CD4-positive, alpha-beta T cell treated with Interleukin-17A for 1 hour (primary cell): ENCODE data around the gene NKAPL.

ENCODE experiments used
- DNase-seq: peaks from one replicate; pipeline ENCODE4 v3.0.0-alpha.2; 2020

Gene NKAPL

GRCh38 chr6:28245206-28245941 is 13.7 kb upstream of the NKAPL start:
- no peak for DNase-seq

- no peak for DNase-seq
These were observed 10.2 kb upstream of the NKAPL start for GRCh38 chr6:28248916-28249315.

GRCh38 chr6:28250747-28251146 is 8.3 kb upstream of the NKAPL start:
- no peak for DNase-seq

DNA sequence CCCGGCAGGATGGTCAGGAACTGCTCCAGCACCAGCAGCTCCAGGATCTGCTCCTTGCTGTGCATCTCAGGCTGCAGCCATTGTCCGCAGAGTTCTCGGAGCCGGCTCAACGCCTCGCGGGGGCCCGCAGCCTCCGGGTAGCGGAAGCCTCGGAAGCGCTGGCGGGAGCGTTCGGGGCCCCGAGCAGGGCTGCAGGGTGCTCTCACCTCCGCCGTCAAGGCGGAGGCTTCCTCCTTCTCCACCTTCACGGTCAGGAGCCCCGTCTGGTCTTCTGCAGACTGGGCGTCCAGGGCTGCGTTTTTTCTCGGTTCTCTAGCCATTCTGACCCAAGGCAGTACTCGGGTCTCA is 7.5 kb upstream of the NKAPL start:
- no peak for DNase-seq

GRCh38 chr6:28252009-28252975 is 6.8 kb upstream of the NKAPL start, which contains the start of gene ZKSCAN4:
TSS of gene ZKSCAN4 (minus strand) at chr6:28252269. CDS start at chr6:28251980, 289 bp downstream.
- peak; percentile 90 for DNase-seq

GRCh38 chr6:28254121-28254519 is 5.0 kb upstream of the NKAPL start:
- DNase-seq, result no peak

- DNase-seq, result no peak
These were observed 2.1 kb upstream of the NKAPL start for GRCh38 chr6:28257042-28257441.

GRCh38 chr6:28263922-28264321 is 4.8 kb downstream of the NKAPL start:
- DNase-seq, result no peak

DNA sequence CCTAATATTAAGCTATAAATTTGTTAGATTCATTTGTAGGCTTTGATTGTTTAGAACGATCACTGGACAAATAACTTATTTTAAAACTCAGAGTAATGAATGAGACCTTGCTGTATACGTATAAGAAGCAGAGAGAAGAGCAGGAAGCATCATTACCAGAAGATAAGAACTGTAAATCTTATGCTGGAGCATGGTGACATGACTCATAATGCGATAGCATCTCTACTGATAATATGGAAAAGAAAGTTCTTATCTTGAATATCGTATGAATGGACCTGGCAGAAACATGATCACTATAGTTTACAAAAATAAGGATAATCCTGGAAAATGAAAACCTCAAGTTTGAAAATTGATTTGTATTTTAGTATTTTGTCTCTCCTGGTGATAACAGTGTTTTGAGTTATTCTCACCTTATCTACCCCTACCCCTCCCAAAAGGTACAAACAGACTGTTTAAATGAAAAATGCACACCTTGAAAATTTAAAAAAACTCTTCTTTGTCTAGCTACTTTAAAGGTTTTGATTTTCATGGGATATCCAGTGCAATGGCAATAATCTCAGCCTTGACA is 5.8 kb downstream of the NKAPL start:
- no peak for DNase-seq

DNA sequence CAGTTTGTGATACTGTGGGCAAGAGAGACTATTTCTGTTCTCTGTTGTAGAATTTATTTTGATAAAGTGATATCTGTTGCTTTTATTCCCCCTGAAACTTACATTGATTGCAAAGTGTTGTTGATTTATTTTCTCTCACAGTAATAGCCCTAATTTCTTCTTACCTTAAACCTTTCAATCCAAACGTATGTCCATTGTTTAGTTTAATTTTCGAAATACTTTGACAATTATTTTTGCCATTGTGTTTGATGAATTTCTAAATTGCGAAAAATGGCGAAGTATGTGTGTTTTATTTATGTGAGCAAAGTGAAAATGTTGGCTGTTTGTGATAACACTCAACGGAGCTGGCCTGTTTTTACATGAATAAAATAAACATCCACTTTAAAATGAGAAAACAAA is 7.5 kb downstream of the NKAPL start:
- no peak for DNase-seq

DNA sequence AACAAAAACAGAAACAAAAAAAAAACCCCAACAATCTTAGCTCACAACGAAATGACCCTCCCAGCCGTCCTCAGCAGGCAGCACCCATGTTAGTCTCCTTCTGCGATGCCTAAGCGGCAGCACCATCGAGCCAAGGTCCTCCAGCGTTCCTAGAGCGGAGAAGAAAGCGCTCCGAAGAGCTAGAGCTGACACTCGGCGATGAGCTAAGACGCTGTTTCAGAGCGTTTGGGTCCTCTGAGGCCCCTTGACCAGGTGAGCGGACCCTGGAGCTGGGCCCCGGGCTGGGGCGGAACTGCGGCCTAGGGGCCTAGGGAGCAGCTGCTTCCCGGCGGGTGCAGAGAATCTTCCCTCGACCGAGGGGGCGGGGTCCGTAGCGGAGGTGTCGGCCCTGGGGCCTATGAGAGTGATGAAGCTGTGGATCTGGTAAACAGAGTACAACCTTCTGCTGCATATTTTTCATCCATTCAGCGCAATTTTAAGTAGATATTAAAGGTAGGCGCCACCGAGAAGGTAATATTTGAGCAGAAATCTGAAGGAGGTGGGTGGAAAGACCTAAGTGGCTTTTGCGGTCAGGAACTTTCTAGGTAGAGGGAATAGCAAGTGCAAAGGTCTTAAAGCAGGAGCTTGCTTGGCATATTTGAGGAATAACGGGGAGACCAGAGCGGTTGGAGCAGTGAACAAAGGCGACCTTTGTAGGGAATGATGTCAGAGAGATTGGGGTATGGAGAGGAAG is 8.0 kb downstream of the NKAPL start, which contains the start of gene ZSCAN26:
TSS of gene ZSCAN26 (plus strand) at position 182 of the 733 bp plus-strand sequence. CDS start 4,777 bp downstream, outside the sequence.
- peak; percentile 92 for DNase-seq

- DNase-seq, result no peak
These were observed 8.6 kb downstream of the NKAPL start for GRCh38 chr6:28267695-28268059.

- DNase-seq, result no peak
These were observed 10.4 kb downstream of the NKAPL start for GRCh38 chr6:28269492-28269891.

- DNase-seq, result no peak
These were observed 15.8 kb downstream of the NKAPL start for GRCh38 chr6:28274888-28275287.

- no peak for DNase-seq
These were observed 18.6 kb downstream of the NKAPL start for GRCh38 chr6:28277746-28278145.

GRCh38 chr6:28280595-28281287 is 21.6 kb downstream of the NKAPL start:
- DNase-seq, result no peak

DNA sequence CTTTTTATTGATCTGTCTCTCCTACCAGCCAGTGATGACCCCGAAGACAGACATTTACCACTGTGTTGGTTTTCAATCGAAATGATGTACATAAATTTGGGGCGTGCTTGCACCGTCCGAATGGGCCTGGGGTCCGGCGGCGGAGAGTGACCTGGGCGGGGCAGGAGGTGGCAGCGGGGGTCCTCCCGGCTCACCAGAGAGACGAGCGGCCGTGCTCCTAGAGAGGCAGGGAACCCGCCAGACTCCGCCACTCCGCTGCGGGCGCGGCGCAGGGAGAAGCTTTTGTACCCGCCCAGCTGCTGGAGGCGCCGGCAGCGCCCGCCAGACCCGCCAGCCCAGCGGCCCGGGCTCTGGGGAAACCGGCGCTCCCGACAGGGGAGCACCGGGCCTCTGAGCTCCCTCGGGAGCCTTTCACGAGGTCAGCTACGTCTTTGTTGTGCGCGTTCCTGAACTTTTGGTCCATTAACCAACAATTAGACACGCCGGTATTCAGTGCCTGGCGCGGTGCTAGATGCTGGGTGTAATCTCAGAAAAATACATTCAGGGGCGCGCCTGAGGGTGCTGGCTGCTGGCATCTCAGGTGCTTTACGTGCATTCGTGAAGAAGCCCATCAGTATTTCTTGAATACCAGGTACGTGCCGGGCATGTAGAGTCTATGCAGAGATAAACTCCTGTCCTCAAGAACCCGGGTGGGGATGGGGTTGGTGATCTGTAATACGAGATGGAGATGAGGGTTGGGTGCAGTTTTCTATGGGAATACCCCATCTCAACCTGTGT is 22.4 kb downstream of the NKAPL start, which contains the start of gene PGBD1:
TSS of gene PGBD1 (plus strand) at position 285 of the 777 bp plus-strand sequence. CDS start 2,242 bp downstream, outside the sequence.
- peak; percentile 43 for DNase-seq

- no peak for DNase-seq
These were observed 23.8 kb downstream of the NKAPL start for GRCh38 chr6:28282926-28283325.

DNA sequence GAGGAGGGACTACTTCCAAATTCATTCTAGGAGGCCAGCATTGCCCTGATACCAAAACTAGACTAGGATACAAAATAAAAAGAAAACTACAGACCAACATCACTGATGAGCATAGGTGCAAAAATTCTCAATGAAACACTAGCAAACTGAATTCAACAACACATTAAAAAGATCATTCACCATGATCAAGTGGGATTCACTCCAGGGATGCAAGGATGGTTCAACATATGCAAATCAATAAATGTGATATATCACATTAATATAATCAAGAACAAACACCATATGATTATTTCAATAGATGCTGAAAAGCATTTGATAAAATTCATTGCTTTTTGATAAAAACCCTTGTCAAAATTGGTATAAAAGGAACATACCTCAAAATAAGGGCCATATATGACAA is 32.5 kb downstream of the NKAPL start:
- no peak for DNase-seq

GRCh38 chr6:28295326-28295725 is 36.2 kb downstream of the NKAPL start:
- no peak for DNase-seq

DNA sequence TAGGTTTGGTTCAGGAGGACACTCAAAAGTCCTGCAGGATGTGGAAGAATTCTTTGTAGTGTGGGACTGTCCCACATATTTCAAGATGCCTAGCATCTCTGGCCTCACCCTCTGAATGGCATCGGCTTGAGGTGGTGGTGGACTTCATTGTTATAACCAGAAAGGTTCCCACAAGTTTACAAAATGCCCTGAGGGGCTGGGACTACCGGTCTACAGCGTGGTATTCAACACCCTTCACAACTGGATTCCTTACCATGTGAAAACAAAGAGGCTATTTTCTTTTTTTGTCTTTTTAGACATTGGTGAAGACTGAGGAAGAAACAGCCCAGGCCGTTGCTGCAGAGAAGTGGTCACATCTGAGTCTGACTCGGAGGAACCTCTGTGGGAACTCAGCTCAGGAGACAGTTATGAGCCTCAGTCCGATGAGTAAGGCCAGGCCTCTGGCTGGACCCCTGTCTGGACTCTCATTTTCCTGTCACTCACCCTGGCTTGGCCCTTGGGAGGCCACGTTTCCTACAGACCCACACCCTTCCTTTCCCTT is 37.5 kb downstream of the NKAPL start:
- no peak for DNase-seq
